HG03045 (cell line): ENCODE results near the gene TEF.

Experiments
- ATAC-seq: cut with Tn5 transposase; IDR thresholded peaks from one replicate; pipeline ENCODE4 v1.9.1; 2021; ENCODE audit warnings: mild to moderate bottlenecking, moderate library complexity; ENCODE audit not compliant: unreplicated experiment

Gene TEF

GRCh38 chr22:41447435-41448188, 65.9 kb downstream of the TEF start:
- no peak for ATAC-seq

- ATAC-seq = peak; percentile 45
Measured at GRCh38 chr22:41448189-41448808, 66.6 kb downstream of the TEF start.
